ENCODE results near the gene F10.

Gene F10

GRCh38 chr13:113196970-113197737, 74.6 kb downstream of the F10 start:
- no peak for DNase-seq (ENCODE audit: low spot score)

All from germinal center (tissue), 1 donor.